Urinary bladder (tissue), 4 donors: ENCODE results near the gene ARHGAP6. TPM values are rescaled to one million over a fixed set of nuclear protein-coding genes. Genes with fewer than 3 reads are reported as not detected.

Source experiments
- DNase-seq: peaks from one replicate; pipeline ENCODE4 v3.0.0-alpha.2; 2015; ENCODE audit errors: extremely low spot score
- H3K27ac ChIP-seq: one replicate; pipeline ENCODE4 v1.5.1; 2013; ENCODE audit warnings: low read depth, mild to moderate bottlenecking, moderate library complexity
- H3K36me3 ChIP-seq: one replicate; pipeline ENCODE4 v1.6.1; 2013; ENCODE audit warnings: mild to moderate bottlenecking, moderate library complexity; ENCODE audit not compliant: insufficient read depth
- H3K4me1 ChIP-seq: one replicate; pipeline ENCODE4 v1.6.1; 2013; ENCODE audit warnings: mild to moderate bottlenecking, moderate library complexity; ENCODE audit not compliant: insufficient read depth
- H3K4me3 ChIP-seq: one replicate; pipeline ENCODE4 v1.5.1; 2013; ENCODE audit warnings: low read depth, low read length
- WGBS: extraction: QIAGEN DNeasy Blood & Tissue Kit; methylation state at CpG from one replicate; pipeline ENCODE4 v1.1.7; 2013; 5-methylcytosine and 5-hydroxymethylcytosine counted together
- polyA plus RNA-seq: library from polyadenylated mRNA; stranded (reverse); fragments of 200-250 nt; gene quantifications from one replicate; pipeline ENCODE4 v1.2.3, GENCODE V29; 2013
- total RNA-seq: library from RNA; depleted of rRNA; stranded (reverse); fragments of >200 nt; gene quantifications from one replicate; pipeline ENCODE4 v1.2.3, GENCODE V29; 2014
- donor health status: healthy with polysubstance abuse.
- donor health status: healthy.

The ARHGAP6 gene
- total and polyA plus RNA-seq, 2 donors: 19.6 to 20.7 TPM

GRCh38 chrX:11285651-11286050 lies 380.1 kb downstream of the ARHGAP6 start:
- H3K27ac ChIP-seq: no peak overlapping the region
- H3K4me3 ChIP-seq: no peak overlapping the region
- no peaks in the 10 kb centered on the region for H3K36me3 ChIP-seq
- no peaks in the 10 kb centered on the region for H3K4me1 ChIP-seq
- WGBS: 73% methylated on average over 3 of the region's 3 CpGs
- no peak for DNase-seq

- no peak overlapping the region for H3K27ac ChIP-seq
- H3K36me3 ChIP-seq: no peaks in the 10 kb centered on the region
- H3K4me1 ChIP-seq: no peaks in the 10 kb centered on the region
- no peak overlapping the region for H3K4me3 ChIP-seq
- WGBS: 71% methylated on average over 2 of the region's 2 CpGs
- DNase-seq: no peak
These were observed 383.7 kb downstream of the ARHGAP6 start for GRCh38 chrX:11282043-11282442.

DNA sequence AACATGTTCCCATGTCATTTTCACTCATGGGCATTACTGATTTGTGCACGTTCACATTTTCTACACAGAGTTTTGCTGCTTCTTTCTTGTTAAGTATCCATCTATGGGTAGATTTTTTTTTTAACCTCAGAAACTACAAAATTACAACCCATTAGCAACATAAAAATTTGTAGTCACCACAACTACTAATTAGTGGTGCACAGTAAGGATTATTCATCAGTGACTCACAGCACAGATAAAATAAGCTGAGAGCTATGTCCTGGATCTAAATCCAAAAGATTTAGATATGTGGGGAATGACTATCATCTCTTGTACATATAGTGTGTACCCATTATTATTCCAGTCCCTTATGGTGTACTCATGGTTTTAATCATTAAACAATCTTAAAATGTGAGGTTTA lies 392.2 kb downstream of the ARHGAP6 start:
- no peaks in the 10 kb centered on the region for H3K36me3 ChIP-seq
- no peak overlapping the region for H3K27ac ChIP-seq
- no peaks in the 10 kb centered on the region for H3K4me1 ChIP-seq
- no peak for DNase-seq
- H3K4me3 ChIP-seq: no peak overlapping the region
- 90% methylated on average over 1 of the region's 1 CpG for WGBS

GRCh38 chrX:11272863-11273262 lies 392.9 kb downstream of the ARHGAP6 start:
- Histone ChIP-seq H3K4me1 (no peaks in the 10 kb centered on the region), H3K27ac (no peak overlapping the region), H3K36me3 (no peaks in the 10 kb centered on the region), H3K4me3 (no peak overlapping the region)
- 96% methylated on average over 5 of the region's 5 CpGs for WGBS
- DNase-seq: no peak

- no peaks in the 10 kb centered on the region for H3K4me1 ChIP-seq
- 82% methylated on average over 2 of the region's 2 CpGs for WGBS
- no peaks in the 10 kb centered on the region for H3K36me3 ChIP-seq
- no peak overlapping the region for H3K4me3 ChIP-seq
- no peak for DNase-seq
- H3K27ac ChIP-seq: no peak overlapping the region
These were observed 393.4 kb downstream of the ARHGAP6 start for GRCh38 chrX:11272290-11272689.

DNA sequence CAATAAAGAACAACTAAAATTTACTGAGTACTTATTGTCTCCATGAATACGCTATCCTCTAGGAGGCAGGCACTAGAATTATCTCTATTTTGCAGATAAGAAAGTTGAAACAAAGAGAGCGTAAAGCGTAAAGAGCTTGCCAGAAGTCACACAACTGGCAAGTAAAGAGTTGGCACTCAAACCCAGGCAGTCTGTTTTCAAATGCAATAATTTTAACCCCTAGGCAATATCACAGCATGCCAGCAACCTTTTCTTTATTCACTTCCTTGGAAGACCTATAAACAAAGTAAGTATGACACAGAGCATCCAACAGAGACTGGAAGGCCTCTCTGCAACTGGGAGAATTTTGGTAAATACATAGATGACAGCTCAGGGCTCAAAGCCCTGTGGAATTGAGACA lies 395.7 kb downstream of the ARHGAP6 start:
- no peaks in the 10 kb centered on the region for H3K4me1 ChIP-seq
- DNase-seq: no peak
- no peak overlapping the region for H3K4me3 ChIP-seq
- 53% methylated on average over 3 of the region's 3 CpGs for WGBS
- no peak overlapping the region for H3K27ac ChIP-seq
- no peaks in the 10 kb centered on the region for H3K36me3 ChIP-seq

GRCh38 chrX:11269006-11269405 lies 396.7 kb downstream of the ARHGAP6 start:
- 82% methylated on average over 3 of the region's 3 CpGs for WGBS

DNA sequence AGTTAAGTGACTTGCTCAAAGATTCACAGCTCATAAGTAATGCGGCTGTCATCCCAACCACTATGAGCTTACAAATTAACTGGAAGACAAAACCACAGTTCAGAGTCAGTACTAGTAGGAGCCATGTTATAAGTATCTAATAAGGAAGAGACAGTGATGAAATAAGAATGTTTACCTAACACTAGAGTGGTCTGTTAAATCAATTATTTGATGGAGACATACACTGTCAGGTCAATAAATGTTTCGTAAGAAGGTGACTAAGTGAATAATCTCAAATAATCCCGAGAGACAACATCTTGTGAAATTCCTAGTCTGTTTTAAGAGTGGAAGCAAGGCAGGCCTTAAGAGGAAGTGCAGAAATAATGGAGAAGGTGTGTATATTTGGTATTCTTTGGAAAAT lies 398.3 kb downstream of the ARHGAP6 start:
- 86% methylated on average over 3 of the region's 3 CpGs for whole genome bisulfite sequencing
- Histone ChIP-seq H3K4me1 (no peaks in the 10 kb centered on the region), H3K36me3 (no peaks in the 10 kb centered on the region), H3K4me3 (no peak overlapping the region), H3K27ac (no peak overlapping the region)
- no peak for DNase-seq

More at GRCh38 chrX:11269006-11269405, 396.7 kb downstream of the ARHGAP6 start:
- Histone ChIP-seq H3K4me3 (no peak overlapping the region), H3K4me1 (no peaks in the 10 kb centered on the region), H3K27ac (no peak overlapping the region), H3K36me3 (no peaks in the 10 kb centered on the region)
- DNase-seq: no peak

GRCh38 chrX:11266573-11267003 lies 399.1 kb downstream of the ARHGAP6 start:
- 52% methylated on average over 5 of the region's 5 CpGs for WGBS
- Histone ChIP-seq H3K4me1 (no peaks in the 10 kb centered on the region), H3K4me3 (no peak overlapping the region), H3K36me3 (no peaks in the 10 kb centered on the region), H3K27ac (no peak overlapping the region)
- DNase-seq: no peak

- Histone ChIP-seq H3K4me1 (no peaks in the 10 kb centered on the region), H3K27ac (no peak overlapping the region), H3K4me3 (no peak overlapping the region), H3K36me3 (no peaks in the 10 kb centered on the region)
- WGBS: 41% methylated on average over 3 of the region's 3 CpGs
- DNase-seq: no peak
These were observed 400.4 kb downstream of the ARHGAP6 start for GRCh38 chrX:11265352-11265751.

GRCh38 chrX:11264925-11265324 lies 400.8 kb downstream of the ARHGAP6 start:
- H3K27ac ChIP-seq: no peak overlapping the region
- no peaks in the 10 kb centered on the region for H3K36me3 ChIP-seq
- no peak for DNase-seq
- 23% methylated on average over 1 of the region's 1 CpG for WGBS
- no peaks in the 10 kb centered on the region for H3K4me1 ChIP-seq
- no peak overlapping the region for H3K4me3 ChIP-seq

DNA sequence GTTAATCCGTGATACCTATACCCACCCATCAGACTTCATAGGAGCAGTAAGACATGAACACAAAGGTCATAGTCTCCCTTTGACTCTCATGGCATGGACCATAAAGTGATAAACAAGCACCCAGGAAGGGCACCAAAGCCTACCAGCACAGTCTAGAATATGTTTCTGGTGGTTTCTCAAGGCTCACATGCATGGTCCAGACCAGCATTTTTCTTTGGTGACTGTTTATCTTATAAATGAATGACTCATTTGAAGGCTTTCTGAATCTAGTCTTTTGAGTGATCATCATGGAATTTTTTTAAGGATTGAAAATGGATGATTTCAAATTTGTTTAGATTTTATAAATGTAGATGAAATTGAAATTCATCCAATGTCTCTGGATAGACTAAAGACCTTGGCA lies 404.5 kb downstream of the ARHGAP6 start:
- Histone ChIP-seq H3K27ac (no peak overlapping the region), H3K4me3 (no peak overlapping the region), H3K4me1 (no peaks in the 10 kb centered on the region), H3K36me3 (no peaks in the 10 kb centered on the region)
- DNase-seq: no peak
- 100% methylated on average over 1 of the region's 1 CpG for WGBS

DNA sequence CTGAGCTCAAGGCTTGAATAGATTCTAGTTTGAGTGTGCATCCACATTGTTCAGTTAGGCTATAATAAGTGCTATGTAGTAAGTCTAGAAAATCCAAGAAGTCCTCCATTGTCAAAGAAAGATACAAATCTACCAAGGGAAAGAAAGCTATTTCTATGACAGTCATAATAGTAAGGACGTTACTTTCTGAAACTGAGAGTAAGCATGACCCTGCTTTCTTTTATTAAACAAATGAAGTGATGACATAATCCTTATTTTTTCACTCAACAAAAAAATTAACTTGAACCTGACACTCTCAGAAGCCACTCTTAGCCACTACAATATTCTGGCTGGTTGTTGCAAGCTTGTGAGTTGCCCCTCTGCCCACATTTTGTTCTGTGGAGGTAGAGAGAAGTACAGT lies 406.3 kb downstream of the ARHGAP6 start:
- no peak for DNase-seq
- no peak overlapping the region for H3K4me3 ChIP-seq
- WGBS: 76% methylated on average over 1 of the region's 1 CpG
- H3K36me3 ChIP-seq: no peaks in the 10 kb centered on the region
- H3K4me1 ChIP-seq: no peaks in the 10 kb centered on the region
- H3K27ac ChIP-seq: no peak overlapping the region

DNA sequence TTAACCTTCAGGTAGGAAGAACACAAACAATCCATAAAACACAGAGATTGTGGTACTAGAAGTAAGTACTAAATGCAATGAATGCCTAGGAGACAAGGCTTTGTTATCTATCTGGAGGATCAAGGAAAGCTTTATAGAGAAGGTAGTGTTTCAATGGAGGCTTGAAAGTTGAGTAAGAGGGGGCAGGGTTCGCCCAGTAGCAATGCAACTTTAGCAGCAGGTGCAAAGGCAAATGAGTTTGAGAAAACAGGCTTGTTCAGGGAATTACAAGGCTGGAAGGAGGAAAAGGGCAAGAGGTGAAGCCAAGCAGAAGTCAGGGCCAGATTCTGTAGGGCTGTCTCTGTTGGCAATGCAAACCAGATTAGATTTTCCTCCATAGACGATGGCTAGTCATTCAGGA lies 408.0 kb downstream of the ARHGAP6 start:
- no peak for DNase-seq
- H3K4me1 ChIP-seq: no peaks in the 10 kb centered on the region
- no peak overlapping the region for H3K27ac ChIP-seq
- H3K4me3 ChIP-seq: no peak overlapping the region
- no peaks in the 10 kb centered on the region for H3K36me3 ChIP-seq
- 70% methylated on average over 2 of the region's 2 CpGs for WGBS

GRCh38 chrX:11257290-11257689 lies 408.4 kb downstream of the ARHGAP6 start:
- no peak overlapping the region for H3K4me3 ChIP-seq
- WGBS: 71% methylated on average over 2 of the region's 2 CpGs

More at GRCh38 chrX:11257290-11257689, 408.4 kb downstream of the ARHGAP6 start:
- Histone ChIP-seq H3K36me3 (no peaks in the 10 kb centered on the region), H3K4me1 (no peaks in the 10 kb centered on the region), H3K27ac (no peak overlapping the region)
- DNase-seq: no peak
